Measurements from ENCODE around the gene CD200. TPM values are rescaled to one million over a fixed set of nuclear protein-coding genes. Genes with fewer than 3 reads are reported as not detected.

CD200 gene
- total and polyA plus RNA-seq, 10 of the 15 experiments (the other 5 are each of a cell fraction or from before 2014, with no cell fraction given) = 21.2 to 84.3 (median 33.2) TPM

GRCh38 chr3:112341386-112341785, 8.4 kb downstream of the CD200 start:
- H4K20me1 ChIP-seq (ENCODE audit: control insufficient read depth, insufficient read depth) = no peaks in the 10 kb centered on the region
- H3K9me3 ChIP-seq (replicated peaks; ENCODE audit: control insufficient read depth, insufficient read depth, low read length) = peaks cover 2% of the 10 kb centered on the region; the same call in 1 of the 3 replicates
- no peak overlapping the region for H3K27ac ChIP-seq (ENCODE audit: control insufficient read depth, insufficient read depth)
- no peak overlapping the region for H3K4me3 ChIP-seq
- in situ Hi-C loops (cut with MboI) = no loop called here
- H2AFZ ChIP-seq (ENCODE audit: control insufficient read depth, low read depth, low read length) = no peak overlapping the region
- BruUV-seq (replicated peaks) = no TSS peak
- peaks cover 2 to 20% of the 10 kb centered on the region in 2 experiments for H3K36me3 ChIP-seq (ENCODE audit: control insufficient read depth in 2 of 2, insufficient read depth in 2 of 2, low read length in 1 of 2)
- WGBS (ENCODE audit: insufficient coverage, insufficient replicate concordance, low lambda C conversion rate, missing lambda C conversion rate) = 71% methylated on average over 2 of the region's 2 CpGs
- H3K27me3 ChIP-seq (replicated peaks in 1 of 2; ENCODE audit: control insufficient read depth in 2 of 2, insufficient read depth in 2 of 2, low read length in 1 of 2) = no peaks in the 10 kb centered on the region
- no peak overlapping the region for H3K9ac ChIP-seq (ENCODE audit: control insufficient read depth, insufficient read depth, low read length)
- TF ChIP-seq KDM1A (IDR thresholded peaks at IDR 0.05; ENCODE audit: borderline replicate concordance) (no peak), POLR2A (IDR thresholded peaks at IDR 0.05; ENCODE audit: low read depth, low read length) (no peak), BCL3 (IDR thresholded peaks at IDR 0.05; ENCODE audit: borderline replicate concordance, insufficient read depth, low read depth, low read length, poor library complexity, severe bottlenecking) (no peak), CUX1 (IDR thresholded peaks at IDR 0.05; ENCODE audit: insufficient replicate concordance, low read depth, low read length) (no peak)
- DNase-seq (ENCODE audit: low read depth, low spot score) (no peak), ATAC-seq (no peak), FAIRE-seq (no peak)
- peaks cover 13% of the 10 kb centered on the region for H3K4me1 ChIP-seq (ENCODE audit: control insufficient read depth, insufficient read depth, low read length)
- intact Hi-C loops (cut with micrococcal nuclease; ENCODE audit: unreplicated experiment) = no loop called here
- ChIA-PET RAD21 (ENCODE audit: unreplicated experiment) (interaction anchor here (0.6 kb wide), 1 partner anchor 172 kb away, joined by 3 read pairs; no protein-coding TSS in a partner anchor), POLR2A (no interaction called here), CTCF (no interaction called here), SMC1A (ENCODE audit: uncharacterized antibody, unreplicated experiment) (no interaction called here)
- peaks cover 63% of the 10 kb centered on the region for H3K79me2 ChIP-seq (ENCODE audit: control insufficient read depth, insufficient read depth, low read length)
- no peak overlapping the region for H3K4me2 ChIP-seq (ENCODE audit: control insufficient read depth, insufficient read depth)

Data from GM12878 (cell line).